ENCODE measurements around the gene AP1G1.

DNA sequence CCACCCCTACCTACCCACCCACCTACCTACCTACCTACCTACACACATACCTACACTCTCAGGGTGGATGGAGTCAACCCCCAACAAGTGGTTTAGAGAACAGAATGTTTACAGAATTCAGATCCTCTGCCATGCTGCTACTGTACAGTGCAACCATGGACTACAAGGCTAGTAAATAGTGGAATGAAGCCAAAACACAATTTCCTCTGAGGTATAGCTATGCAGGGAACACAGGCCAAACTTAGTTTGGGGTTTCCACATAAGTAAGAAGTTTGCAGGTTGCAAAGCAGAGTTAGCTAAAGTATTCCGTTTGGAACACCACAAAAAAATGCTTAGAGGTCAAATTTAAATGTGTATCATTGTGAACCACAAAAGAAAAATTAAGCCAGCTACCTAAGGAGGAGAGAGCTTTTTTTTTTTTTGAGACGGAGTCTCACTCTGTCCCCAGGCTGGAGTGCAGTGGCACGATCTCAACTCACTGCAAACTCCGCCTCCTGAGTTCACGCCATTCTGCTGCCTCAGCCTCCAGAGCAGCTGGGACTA is 2.7 kb upstream of the AP1G1 start:
- TF ChIP-seq, protein P1, sequence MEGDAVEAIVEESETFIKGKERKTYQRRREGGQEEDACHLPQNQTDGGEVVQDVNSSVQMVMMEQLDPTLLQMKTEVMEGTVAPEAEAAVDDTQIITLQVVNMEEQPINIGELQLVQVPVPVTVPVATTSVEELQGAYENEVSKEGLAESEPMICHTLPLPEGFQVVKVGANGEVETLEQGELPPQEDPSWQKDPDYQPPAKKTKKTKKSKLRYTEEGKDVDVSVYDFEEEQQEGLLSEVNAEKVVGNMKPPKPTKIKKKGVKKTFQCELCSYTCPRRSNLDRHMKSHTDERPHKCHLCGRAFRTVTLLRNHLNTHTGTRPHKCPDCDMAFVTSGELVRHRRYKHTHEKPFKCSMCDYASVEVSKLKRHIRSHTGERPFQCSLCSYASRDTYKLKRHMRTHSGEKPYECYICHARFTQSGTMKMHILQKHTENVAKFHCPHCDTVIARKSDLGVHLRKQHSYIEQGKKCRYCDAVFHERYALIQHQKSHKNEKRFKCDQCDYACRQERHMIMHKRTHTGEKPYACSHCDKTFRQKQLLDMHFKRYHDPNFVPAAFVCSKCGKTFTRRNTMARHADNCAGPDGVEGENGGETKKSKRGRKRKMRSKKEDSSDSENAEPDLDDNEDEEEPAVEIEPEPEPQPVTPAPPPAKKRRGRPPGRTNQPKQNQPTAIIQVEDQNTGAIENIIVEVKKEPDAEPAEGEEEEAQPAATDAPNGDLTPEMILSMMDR (IDR thresholded peaks at IDR 0.05): no peak
- TF ChIP-seq POLR2AphosphoS5 (IDR thresholded peaks at IDR 0.05): no peak
- no peak for TF ChIP-seq POLR2A (IDR thresholded peaks at IDR 0.05)
- no peak for TF ChIP-seq EP300 (IDR thresholded peaks at IDR 0.05)
